Neural progenitor cell (in vitro differentiated cells): Measurements from ENCODE around the gene HS3ST5.

Source experiments
- CTCF ChIP-seq: fragments of 200-600 bp; sonication (generic); IDR thresholded peaks from 2 replicates; pipeline ENCODE4 v1.5.1; 2017; ENCODE audit warnings: antibody characterized with exemption, mild to moderate bottlenecking
- EZH2 ChIP-seq: fragments of 200-600 bp; sonication (generic); IDR thresholded peaks from 2 replicates; pipeline ENCODE4 v1.6.1; 2017; ENCODE audit warnings: antibody characterized with exemption, mild to moderate bottlenecking, moderate library complexity
- EZH2phosphoT487 ChIP-seq: fragments of 200-600 bp; sonication (generic); IDR thresholded peaks from 2 replicates; pipeline ENCODE4 v1.6.1; 2017; ENCODE audit warnings: antibody characterized with exemption

GRCh38 chr6:114106020-114106419 lies 236.8 kb downstream of the HS3ST5 start:
- no peak for TF ChIP-seq CTCF
- no peak for TF ChIP-seq EZH2phosphoT487
- TF ChIP-seq EZH2 = no peak
